ENCODE measurements around the gene GATA3.
A peak's percentile ranks its signal among the peaks of the same experiment; 100 is the strongest.

GATA3 gene

DNA sequence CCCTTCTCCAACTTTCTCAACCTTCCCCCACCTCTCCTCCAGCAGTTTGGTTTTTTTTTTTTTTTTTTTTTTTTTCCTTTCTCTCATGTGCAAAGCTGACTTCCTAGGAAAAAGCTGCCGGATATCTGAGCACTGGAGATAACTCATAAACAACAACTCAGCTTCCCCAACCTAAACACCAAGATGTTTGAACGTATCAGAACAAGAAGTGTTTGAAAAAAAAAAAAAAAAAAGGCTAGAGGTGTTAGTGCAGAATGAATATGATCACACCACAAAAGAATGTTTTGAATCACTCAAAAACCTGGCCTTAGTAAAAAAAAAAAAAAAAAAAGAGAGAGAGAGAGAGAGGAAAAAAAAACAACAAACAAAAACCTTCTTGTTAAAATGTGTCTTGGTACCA is 11.2 kb downstream of the GATA3 start:
- peak; percentile 59 for DNase-seq

DNA sequence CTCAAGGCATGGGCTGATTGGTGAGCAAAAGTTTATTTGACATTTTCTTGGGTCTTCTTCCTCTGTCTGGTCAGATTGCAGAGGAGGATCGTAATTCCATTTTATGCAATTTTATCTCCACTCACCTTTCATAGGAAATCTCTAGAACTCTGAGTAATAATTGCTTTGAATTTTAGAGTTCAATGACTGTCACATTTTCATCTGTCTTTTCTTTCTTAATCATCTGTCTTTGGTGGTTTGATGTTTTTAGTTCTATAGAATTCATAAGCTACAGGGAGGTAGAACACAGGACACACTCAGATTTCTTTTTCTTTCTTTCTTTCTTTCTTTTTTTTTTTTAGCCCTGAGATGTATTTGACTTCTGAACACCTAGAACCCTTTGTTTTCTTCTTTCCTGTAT is 11.6 kb downstream of the GATA3 start:
- DNase-seq = no peak

DNA sequence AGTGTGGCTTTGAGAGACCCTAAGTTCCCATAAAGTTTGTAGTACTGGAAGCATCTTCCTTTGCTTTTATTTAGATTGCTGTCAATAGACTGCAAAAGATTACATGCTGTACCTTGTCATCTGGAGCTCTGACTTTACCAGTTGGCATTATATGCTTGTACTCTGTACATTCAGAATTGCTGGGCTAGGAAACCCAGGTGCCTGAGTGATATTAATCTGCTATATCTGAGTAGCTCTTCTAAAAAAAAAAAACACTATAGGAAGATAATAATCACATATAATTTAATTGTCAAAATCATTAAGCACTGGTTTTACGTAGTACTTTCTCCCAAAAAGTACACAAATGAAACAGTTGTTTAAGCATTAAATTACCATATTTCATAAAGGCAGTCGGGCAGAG is 12.3 kb downstream of the GATA3 start:
- DNase-seq = no peak

DNA sequence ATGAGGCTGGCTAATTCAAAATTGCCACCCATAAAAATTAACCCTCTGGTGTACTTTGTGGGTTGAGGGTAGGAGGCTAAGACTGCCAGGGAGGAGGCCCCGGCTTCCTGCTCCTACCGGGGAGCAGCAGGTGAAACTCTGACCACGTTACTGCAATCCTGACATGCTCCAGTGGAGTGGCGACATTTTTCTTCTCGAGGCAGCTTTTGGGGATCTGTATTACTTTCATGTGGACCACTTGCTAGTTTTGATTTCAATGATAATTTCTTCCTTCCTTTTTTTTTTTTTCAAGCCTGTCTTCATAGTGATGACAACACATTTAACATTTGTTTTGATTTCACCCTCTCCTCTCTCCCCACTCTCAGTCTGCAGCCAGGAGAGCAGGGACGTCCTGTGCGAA is 14.6 kb downstream of the GATA3 start:
- no peak for DNase-seq

DNA sequence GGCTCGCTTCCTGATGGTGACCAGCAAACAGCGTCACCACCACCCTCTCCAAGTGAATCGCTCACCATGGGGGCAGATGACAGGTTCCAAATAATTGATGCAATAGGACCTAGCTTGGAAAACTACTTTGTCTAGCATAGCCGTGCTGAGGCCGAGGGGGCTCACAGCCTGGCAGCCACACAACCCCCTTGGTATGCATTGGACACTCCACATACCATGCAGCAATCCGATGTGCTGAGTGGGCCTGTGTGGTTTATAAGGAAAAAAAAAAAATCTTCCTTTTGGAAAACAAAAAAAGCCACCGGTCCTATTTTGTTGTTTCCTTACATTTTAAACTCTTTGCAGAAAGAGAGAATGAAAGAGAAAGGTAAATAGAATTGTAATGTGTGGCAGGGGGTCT is 15.1 kb downstream of the GATA3 start:
- no peak for DNase-seq

DNA sequence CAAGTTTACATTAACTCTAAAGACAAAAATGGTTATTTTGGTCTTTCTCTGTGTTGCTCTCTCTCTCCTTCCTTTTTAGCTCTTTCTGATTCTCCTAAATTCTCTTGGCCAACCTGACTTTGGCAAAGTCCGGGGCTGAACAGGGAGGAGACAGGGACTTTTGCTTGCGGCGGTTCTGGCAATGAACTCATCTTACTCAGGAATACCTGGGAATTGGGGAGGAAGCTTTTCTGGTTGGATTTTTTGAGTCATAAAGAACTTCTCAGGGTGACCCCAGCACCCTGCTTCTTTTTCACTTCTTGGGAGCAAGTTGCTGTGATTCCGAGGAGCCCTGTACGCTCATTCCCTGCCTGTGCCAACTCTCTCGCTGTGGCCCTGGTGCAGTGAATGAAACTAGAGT is 16.0 kb downstream of the GATA3 start:
- DNase-seq = no peak

DNA sequence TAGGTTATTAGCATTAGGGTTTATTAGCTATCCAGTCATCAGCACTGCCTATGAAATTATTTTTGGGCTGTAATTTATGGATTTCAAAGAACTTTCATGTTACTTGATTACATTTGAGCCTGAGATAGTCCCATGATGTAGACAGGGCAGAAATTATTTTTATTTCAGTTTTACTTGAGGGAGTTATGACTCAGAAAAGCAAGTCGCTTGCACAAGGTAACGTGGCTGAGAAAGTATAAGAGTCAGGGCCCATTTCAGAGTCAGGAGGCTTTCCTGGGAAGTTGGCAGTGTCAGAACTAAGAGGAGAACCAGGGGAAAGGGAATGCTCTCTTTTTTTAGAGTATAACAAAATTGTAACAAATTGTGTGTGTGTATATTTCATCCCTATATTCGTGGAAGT is 16.5 kb downstream of the GATA3 start:
- DNase-seq = no peak

DNA sequence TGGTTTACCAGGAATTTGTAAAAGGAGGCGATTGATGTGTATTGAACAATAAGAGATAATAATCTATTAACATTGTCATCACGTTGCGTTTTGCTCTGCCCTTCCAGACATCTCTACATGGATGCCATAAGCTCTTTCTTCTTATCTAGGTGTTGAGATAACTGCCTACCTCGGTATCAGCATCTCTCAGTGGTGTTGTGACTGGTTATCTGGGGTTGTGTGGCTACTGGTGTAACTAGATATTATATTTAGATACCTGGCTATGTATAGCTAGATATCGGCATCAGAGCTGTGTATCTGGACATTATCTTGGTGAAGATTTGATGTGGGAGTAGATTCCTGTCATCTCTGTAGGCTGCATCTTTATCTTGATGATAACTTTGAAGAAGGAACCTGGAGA is 17.2 kb downstream of the GATA3 start:
- no peak for DNase-seq

DNA sequence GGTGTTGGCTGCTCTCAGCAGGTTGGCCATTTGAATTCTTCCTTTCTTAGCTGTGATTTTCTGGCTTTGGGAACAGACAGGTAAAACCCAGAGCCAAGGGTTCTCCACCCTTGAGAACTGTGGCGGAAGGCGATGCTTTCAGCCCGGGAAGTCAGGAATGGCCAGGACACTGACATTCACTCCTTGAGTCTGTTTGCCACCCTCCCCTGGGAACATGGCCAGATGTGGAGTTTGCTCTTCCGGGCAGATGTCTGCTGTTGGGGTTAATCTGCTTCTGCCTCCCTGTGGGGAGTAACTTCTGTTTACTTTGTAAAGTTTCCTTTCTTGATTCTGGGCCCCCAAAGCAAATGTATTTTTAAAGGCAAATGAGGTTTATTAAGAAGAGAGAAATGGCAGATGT is 17.7 kb downstream of the GATA3 start:
- DNase-seq = no peak

DNA sequence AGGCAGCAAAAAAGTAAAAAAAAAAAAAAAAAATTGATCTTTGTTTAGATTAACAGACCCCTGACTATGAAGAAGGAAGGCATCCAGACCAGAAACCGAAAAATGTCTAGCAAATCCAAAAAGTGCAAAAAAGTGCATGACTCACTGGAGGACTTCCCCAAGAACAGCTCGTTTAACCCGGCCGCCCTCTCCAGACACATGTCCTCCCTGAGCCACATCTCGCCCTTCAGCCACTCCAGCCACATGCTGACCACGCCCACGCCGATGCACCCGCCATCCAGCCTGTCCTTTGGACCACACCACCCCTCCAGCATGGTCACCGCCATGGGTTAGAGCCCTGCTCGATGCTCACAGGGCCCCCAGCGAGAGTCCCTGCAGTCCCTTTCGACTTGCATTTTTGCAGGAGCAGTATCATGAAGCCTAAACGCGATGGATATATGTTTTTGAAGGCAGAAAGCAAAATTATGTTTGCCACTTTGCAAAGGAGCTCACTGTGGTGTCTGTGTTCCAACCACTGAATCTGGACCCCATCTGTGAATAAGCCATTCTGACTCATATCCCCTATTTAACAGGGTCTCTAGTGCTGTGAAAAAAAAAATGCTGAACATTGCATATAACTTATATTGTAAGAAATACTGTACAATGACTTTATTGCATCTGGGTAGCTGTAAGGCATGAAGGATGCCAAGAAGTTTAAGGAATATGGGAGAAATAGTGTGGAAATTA is 19.4 kb downstream of the GATA3 start:
- DNase-seq = no peak

DNA sequence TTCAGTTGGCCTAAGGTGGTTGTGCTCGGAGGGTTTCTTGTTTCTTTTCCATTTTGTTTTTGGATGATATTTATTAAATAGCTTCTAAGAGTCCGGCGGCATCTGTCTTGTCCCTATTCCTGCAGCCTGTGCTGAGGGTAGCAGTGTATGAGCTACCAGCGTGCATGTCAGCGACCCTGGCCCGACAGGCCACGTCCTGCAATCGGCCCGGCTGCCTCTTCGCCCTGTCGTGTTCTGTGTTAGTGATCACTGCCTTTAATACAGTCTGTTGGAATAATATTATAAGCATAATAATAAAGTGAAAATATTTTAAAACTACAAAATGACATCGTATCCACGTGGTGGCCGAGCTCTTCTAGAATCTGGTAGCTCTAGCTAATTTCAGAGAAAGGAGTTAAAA is 20.4 kb downstream of the GATA3 start:
- no peak for DNase-seq

DNA sequence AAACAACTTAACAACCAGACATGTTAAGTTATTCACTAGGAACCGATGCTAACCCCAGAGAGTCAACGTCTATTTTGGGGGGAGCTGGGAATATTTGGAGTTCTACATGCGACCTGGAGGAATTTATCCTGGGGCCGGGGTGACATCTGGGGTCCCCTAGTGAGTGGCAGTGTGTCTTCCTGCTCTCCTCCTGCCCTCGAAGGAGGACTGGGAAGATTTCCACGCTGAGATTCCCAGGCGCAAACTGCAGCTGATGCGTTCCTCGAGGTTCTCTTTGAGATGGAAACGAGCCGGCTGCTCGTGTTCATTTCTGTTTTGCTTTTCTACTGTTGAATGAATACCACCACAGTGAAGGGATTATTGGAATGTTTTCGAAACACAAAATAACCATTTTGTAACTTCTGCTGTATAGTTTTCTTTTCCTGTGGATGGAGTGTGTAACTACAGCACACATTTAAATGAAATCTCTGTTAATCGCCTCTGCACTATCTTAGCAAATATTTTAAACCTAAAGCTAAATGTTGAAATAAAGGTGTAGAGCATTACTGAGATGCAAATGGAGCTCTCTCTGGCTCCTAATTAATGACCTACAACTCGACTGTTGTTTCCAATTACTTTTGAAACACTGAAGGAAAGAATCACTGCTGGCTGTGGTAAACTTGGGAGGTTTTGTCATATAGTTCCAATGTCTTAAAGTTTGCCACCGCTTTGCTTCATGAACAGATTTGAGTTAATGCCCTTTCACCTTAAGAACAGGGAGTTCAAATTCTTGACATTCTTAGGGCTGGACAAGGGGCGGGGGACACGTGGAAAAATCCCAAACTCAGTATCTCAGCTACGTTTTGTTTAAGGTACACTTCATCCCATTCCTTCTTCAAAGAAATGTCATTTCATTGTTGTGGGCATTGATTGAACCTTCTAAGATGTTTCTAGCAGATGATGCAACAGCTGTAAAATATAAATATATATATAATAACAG is 21.1 kb downstream of the GATA3 start:
- no peak for DNase-seq

DNA sequence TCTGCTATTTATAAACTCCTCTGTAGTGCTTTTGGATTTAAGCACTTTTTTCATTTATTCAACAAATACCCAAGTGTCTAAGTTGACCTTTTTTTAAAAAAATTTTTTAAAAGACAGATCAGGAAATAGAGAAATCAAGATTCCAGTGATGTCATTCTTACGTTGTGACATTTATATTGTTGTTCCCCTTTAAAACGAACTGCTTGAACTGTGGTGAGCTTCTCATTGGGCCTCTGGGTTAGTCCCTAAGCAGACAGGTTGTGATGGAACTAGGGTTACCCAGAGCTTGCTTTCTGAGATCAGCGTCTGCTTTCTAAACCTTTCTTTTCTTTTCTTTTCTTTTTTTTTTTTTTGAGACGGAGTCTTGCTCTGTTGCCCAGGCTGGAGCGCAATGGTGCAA is 22.4 kb downstream of the GATA3 start:
- no peak for DNase-seq

DNA sequence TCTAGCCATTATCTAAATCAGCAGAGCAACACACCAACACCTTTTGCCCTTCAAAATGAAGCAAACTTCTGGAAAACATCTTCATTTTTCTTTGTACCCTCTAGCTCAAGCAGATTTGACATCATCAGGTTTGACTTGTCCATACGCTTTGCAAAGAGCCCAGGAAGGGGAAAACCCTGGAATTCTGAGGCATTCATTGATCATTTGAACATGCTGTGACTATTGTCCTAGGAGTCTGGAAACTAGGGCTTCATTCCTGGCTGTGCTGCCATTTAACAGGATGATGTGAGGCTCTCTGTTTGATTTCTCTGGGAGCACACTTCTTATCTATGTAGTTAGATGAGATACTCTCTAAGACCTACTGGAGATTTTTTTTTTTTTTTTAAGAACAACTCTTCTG is 23.5 kb downstream of the GATA3 start:
- DNase-seq = no peak

DNA sequence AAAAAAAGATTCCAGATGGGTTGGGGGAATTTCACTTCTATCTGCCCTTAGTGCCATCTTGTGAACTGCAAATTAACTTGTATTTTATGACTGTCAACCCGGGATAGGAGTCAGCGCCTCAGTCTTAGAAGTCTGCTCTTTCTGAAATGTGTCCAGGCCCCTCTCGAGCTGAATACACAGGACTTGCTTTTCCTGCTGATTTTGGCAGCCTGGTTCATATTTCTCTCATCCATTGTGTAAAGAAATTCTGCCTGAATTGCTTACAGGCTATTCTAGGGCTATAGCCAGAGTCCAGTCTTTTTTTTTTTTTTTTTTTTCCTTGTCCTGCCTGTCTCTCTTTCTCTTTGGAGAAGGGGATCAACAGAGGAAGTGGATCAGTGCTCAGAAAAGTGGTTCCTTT is 24.6 kb downstream of the GATA3 start:
- no peak for DNase-seq

DNA sequence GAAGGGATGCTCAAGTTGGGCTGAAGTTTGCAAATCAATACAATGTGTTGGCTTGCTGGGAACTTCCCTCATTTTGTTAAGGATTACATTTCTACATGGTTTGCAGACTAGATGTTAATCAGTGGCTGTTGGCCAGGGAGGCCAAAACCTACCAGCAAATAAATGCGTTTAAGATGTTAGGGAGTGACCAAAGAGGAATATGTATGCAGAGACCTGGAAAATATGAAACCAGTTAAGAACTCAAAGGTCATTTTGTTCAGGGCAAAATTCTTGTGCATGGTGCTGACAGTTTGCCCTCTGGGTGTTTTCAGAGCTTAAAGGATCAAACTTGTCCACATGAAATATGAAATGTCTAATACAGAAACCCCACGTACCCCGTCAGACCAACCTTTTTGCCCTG is 30.3 kb downstream of the GATA3 start:
- no peak for DNase-seq

DNA sequence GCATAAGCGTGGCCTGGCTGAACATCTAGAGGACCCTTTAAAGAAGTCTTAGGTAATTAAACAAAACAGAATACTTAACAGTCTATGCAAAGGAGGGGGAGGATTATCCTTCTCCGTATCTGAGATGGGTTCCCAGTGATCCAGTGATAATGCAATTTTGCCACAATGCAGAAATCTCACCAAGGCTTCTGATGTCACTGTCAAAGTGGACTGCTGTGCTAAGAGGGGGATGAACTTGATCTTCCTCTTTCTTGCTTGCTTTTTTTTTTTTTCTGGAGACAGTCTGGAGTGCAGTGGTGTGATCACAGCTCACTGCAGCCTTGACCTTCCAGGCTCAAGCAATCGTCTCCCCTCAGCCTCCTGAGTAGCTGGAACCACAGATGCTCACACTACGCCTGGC is 30.8 kb downstream of the GATA3 start:
- peak; percentile 28 for DNase-seq

DNA sequence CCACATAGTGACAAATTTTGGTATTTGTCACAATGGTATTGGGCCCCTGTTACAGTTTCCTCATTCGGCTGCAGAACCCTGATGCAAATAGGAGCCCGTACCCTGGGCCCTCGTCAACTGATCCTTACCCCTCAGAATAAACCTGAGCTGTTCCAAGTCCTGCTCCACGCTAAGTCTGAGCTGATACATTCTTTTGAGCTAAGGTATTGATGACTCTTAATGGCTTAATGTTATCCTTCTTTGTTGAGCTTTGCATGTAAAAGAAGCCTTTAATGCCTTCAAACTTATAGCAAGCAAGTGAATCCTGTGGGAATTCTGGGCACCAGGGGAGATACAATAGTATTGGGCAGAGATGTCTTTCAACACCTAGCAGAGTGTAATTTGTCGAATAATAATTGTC is 31.8 kb downstream of the GATA3 start:
- DNase-seq = no peak

DNA sequence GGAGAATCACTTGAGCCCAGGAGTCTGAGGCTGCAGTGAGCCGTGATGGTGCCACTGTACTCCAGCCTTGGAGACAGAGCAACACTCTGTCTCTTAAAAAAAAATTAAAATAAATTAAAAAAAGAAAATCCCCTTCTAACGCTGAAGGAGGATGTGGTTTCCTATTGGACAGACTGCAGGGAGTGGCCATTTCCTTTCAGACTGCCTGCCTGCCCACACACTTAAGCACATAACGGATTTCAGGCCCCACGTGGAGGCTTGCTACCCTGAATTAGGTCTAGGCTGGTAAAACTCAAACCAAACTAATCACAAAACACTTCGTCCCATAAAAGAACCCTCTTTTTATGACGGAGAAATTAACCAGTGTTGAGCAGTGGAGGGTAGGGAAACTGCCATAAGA is 34.0 kb downstream of the GATA3 start:
- peak; percentile 71 for DNase-seq

DNA sequence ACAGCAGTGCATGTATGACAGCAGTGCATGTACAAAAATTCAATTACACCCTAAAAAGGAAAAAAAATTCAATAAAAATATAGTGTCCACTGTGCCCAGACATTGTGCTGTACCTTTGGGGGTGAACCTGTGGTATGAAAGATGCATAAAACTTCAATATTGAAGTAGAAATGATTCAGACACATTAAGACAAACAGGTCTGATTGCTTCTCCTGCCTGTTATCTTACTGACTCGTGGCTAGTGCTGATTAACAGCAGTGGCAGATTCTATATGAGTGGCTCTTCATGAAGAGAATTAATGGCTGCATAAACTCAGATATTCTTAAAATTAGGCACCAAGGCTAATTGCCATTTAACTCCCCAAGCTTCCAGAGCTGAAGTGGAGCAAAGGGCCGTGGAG is 37.9 kb downstream of the GATA3 start:
- no peak for DNase-seq

DNA sequence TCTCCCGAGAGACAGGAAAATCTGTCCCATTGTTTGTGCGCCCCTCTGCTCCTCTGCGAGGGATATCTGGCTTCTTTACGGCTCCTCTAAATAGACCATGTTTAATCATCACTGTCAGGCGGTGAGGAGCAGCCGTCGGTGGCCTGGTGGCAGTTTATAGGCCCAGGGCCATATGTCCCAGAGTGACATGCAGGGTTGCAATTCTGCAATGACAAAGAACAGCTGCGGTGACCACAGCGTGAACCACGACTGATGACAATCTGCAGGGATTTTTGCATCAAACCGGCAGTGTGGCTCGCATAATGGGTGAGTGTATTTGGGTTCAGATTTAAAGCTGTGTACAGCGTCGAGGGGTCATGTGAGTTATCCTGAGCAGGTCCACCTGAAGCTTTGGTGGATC is 41.5 kb downstream of the GATA3 start:
- peak; percentile 8 for DNase-seq

DNA sequence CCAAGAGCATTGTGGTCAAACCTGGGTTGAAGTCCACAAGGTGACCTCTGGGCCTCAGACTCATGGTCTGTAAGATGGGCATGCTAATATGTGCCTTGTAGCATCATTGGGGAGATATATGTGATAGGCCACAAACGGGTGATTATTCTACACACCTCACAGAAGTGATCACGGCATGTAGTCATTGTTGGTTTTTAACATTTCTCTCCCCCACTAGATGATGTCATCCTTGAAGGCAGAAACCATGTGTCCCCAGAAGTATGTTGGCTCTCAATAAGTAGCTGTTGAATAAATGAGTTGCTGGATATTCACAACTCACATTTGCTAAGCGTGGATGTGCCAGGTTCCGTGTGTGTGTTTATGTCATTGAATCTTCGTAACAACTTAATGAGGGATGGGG is 42.4 kb downstream of the GATA3 start:
- no peak for DNase-seq

DNA sequence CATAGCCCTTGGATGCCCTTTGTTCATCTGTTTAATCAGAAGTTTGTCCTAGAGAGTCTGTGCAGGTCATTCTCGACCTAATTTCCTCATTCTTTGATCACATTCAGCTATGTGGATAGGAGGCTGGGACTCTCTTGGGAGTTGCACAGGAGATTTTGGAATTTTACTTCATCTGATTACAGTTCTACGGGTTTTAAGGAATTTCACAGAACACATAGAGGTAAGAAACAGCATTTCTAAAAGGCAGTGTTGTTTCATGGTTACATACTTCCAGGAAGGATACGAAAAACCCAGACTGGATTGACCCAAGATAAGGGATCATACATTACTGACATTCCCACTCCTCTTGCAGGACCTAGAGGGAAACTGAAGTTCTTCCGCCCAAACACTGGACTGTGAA is 45.9 kb downstream of the GATA3 start:
- DNase-seq = no peak

DNA sequence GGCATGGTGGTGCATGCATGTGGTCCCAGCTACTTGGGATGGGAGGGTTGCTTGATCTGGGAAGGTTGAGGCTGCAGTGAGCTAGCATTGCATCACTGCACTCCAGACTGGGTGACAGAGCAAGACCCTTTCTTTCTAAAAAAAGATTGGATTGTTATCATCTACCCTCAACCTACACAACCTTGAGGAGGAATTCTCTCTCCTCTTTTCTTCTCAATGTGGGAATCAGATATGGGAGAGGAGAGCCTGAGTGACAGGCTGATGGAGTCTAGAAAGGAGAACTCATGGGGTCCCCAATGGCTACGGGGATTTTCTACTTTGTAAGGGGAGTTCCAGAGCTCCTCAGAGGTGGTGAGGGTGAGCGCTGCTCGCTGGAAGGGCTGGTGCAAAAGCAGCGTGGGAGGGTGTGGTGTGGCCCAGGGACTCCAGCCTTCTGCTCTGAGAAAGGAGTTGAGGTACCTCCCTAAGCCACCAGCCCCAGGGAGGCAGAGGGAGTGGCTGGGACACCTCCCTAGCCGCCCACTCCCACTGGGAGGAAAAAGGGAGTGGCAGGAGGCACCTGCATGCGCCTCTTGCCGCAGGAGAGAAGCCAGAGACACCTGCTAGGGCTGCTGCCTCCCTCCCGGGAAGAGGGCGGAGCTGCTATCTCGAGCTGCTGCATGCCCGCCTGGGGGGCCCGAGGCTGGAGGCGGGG is 48.4 kb downstream of the GATA3 start:
- DNase-seq = no peak
